T-helper 22 cell (primary cell): ENCODE data around the gene TAF13.
"Not testable (repeated sequence)": the region's sequence is repeated elsewhere in the genome, so short reads cannot be mapped to it uniquely, and the experiment has no call there.

ENCODE experiments used
- DNase-seq: peaks from one replicate; pipeline ENCODE4 v3.0.0-alpha.2; 2020; ENCODE audit warnings: low read depth

The TAF13 gene

DNA sequence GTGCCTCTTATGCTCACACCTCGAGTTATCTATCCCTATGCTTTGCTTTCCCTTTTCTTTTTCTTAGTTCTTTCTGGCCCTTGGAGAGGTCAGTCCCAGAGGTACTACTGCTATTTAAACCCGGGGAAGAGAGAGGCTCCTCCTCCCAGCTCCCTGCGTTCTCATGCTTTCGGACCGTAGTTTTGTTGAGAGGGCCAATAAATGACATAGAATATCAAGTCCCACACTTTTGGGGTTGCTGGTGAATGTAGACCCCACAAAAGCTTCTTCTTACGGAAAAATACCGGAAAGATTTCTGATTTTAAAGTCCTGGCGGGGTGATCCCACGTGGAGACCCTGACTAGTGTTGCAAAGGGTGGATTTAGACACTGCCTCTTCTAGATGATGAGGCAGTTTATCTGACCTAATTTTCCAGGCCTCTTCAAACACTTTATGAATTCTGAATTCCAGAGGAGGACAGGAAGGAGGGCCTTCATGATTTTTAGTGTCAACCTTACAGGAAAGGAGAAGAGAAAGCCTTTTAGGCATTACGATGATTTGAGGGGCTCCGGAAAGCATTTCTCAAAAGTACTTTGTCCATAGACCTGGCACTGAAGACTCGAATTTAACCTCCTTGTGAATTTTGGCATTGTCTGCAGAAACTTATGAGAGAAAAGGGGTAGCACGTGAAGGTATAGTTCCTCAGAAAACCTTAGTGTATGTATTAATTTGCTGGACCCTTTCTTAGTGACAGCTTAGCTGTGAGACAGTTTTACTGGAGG, 15.5 kb upstream of the TAF13 start:
- no peak for DNase-seq

DNA sequence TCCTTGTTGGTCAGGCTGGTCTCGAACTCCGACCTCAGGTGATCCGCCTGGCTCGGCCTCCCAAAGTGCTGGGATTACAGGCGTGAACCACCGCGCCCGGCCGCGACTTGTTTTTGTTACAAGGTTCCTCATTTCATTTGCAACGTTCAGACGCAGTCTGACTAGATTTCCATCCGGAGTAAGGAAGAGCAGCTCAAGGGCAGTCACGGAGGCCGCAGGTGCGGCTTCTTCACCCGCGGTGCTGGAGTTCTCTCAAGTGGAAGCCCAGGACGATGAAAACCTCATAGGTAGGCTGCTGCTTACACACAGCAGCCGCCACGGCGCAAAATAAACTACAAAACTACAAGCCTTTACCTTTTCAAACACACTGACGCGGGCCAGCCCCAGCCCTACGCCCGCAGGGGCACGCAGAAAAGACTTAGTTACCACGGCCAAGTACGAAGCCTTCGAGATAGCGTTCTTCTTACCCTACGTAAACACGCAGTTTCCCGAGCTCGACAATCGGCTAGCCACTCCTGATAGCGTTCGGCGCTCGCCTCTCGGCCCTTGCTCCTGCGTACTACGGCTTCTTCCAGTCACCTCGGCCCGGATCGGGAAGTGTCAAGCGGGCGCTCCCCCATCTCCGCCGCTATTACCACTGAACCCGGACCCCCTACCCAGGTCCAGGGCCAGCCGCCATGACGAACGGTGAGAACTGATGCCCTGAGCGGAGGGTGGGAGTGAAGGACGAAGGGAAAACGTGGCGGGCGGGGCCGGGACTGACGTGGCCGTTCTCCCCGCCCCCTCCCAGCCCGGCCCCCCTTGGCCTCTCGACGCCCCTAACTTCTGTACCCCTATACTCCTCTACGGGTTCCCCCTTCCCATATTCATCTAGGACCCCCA, 14.6 kb upstream of the TAF13 start, which contains the start of gene TMEM167B:
Gene TMEM167B, plus strand, starts transcription at position 569 of the 882 bp plus-strand sequence. Its CDS starts 109 bp downstream, at position 678.
- DNase-seq = peak; percentile 79

DNA sequence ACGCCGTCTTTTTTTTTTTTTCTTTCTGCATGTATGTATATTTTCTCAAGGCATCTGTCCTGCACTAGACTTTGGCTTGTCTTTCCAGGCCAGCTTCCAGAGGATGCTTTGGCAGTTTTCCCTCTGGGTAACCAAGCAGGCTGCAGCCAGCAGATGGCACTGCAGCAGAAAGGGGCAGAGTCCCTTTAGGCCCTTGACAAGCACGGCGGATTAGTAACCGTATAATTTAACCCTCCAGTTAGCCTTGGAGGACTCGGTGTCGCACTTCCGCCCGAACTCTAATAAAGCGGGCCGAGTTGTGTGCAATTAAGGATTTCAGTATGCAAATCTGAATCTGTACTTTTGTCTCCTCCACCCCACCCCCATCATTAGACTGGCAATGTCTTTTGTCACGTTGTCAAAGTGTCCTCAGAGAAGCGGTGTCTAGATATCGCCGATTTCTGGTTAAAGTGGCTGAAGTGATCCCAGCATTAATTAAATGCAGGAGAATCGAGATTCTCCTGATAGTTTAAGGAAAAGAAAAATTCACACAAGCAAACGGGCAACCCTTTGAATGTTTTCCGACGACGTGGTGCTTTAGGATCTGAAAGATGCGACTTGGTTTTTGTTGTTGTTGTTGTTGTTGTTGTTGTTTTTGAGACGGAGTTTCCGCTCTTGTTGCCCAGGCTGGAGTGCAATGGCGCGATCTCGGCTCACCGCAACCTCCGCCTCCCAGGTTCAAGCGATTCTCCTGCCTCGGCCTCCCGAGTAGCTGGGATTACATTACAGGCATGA, 13.6 kb upstream of the TAF13 start:
- no peak for DNase-seq

DNA sequence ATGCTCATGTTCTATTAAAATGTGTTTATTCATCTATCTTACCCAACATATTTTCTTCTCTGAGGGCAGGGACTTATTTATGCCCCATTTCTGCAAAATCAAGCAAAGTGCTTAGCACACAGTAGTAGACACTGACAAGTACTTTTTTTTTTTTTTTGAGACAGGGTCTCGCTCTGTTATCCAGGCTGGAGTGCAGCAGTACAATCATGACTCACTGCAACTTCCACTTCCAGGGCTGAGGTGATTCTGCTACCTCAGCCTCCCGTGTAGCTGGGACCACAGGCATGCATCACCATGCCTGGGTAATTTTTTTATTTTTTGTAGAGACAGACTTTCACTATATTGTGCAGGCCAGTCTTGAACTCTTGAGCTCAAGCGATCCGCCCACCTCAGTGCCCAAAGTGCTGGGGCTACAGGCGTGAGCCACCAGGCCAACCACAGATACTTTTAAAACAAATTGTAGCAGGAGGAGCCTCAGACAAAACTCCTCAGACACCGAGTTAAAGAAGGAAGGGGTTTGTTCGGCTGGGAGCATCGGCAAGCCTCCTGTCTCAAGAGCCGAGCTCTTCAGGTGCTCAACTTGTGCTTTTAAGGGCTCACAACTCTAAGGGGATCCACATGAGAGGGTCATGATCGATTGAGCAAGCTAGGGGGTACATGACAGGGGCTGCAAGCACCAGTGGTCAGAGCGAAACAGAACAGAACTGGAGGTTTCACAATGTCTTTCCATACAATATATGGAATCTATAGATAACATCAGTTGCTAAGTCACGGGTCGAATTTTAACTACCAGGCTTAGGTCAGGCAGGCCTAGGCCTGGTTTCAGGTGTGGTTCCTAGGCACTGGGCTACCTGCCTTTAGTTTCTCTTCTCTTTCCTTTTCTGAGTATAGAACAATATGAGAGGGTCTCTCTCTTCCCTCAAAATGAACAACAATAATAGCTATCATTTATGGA, 9.0 kb upstream of the TAF13 start:
- DNase-seq = no peak

DNA sequence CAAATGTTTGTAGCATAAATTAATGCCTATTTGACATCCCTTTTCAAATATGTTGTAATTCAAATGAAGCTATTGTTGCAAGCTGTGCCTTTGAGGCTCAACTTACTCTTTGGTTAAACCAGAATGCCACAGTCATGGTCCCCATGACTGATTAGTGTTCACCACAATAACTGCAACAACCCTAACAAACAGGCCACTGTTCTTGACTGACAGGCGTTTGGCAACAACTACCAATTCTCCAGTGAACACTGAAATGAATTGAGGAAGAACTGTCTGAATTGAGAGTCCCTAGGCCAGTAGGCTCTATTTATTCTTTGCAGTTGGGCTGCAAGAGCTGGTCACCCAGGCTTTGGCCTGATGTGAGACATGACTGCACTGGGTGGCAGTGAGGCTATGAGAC, 8.1 kb upstream of the TAF13 start:
- DNase-seq = no peak

DNA sequence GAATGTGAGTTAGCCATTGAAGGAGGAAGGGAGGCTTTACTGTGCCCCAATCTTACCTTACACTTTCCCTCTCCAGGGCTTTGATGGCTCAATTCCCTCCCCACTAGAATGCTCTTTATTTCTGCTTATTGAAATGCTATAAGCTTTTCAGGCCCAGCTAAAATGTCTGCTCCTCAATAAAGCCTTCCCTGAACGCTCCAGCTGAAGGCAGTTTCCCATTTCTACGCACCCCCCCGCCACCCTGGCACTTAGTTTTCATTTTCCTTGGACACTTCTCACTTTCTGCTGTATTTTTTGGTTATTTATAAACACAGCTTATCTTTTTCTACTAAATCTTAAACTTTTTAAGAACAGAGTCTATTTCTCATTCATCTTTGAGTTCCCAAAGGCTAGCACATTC, 7.7 kb upstream of the TAF13 start:
- DNase-seq = no peak

DNA sequence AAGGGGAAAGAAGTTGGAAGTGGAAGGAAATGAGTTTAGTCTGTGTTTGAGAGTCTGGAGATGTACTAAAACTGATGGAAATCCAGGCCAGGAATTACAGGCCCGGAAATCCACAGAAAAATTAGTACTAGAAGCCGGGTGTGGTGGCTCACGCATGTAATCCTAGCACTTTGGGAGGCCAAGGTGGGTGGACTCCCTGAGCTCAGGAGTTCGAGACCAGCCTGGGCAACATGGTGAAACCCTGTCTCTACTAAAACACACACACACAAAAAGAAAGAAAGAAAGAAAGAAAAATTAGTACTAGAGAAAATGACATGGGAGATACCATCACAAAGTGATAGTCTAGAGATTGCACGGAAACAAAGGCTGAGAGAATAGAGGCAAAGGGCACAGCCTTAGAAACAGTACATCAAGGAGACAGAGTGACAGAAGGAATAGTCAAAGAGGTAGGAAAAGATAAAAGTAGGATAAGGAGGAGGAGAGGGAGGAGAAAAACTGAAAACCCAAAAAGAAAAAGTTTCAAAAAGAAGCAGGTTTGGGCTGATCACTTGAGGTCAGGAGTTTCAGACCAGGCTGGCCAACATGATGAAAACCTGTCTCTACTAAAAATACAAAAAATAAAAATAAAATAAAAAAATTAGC, 4.8 kb upstream of the TAF13 start:
- DNase-seq = no peak

DNA sequence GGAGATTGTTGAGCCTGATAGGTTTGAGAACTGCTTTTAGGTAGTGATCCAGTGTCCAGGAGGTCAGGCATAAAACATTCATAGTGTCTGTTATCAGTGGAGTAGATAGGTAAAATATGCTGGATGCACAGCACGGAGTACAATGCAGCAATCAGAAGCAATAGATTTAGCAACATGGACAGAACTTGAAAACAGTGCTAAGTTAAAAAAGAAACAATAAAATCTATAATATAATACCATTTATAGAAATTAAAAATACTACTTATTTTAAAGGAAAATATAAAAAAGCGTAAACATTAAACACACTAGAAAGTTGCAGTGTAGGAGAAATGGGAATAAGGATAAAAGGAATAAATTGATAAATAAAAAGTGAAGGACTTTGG, 3.4 kb upstream of the TAF13 start:
- DNase-seq = no peak

DNA sequence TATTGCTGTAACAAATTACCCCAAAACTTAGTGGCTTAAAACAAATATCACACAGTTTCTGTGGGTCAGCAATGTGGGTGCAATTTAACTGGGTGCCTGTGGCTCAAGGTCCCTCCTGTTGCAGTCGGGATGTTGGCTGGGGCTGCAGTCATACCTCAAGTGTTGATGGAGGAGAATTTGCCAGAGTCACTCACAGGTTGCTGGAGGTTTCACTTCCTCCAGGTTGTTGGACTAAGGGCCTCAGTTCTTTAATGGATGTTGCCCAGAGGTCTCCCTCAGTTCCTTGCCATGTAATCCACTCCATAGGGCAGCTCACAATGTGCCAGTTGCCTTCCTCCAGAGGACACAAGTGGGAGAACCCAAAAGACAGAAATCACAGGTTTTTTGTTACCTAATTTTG, 2.5 kb upstream of the TAF13 start:
- no peak for DNase-seq

DNA sequence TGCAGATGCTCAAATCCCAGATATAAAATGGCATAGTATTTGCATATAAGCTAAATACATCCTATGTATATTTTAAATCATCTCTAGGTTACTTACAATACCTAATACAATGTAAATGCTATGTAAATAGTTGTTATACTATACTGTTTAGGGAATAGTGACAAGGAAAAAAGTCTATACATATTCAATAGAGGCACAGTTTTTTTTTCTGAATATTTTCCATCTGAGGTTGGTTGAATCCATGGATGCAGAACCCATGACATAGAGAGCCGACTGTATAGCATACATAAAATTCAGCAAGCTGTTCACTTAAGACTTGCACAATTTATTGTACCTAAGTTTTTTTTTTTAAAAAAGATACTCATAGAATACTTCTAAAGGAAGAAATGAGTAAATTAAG, 6.5 kb downstream of the TAF13 start:
- no peak for DNase-seq

DNA sequence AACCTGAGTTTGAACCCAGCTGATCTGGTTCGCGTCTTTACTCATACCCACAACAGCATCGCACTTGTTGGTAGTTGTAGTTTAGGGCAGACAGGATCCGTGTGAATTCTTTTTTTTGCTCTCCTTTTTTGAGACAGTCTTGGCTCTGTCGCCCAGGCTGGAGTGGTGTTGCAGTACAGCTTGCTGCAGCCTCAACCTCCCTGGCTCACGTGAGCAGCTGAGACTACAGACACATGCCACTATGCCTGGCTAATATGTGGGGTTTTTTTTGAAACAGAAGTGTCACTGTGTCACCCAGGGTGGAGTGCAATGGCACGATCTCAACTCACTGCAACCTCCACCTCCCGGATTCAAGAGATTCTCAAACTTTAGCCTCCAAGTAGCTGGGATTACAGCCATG, 7.9 kb downstream of the TAF13 start:
- DNase-seq = no peak

DNA sequence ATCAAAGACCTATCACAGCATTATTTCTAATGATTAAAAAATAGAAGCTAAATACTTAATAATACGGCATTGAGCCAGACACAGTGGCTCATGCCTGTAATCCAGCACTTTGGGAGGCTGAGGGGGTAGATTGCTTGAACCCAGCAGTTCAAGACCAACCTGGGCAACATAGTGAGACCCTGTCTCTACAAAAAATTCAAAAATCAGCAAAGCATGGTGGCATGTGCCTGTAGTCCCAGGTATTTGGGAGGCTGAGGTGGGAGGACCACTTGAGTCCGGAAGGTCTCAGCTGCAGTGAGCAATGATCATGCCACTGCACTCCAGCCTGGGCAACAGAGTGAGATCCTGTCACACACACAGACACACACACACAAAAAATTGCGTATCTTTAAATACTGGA, 10.7 kb downstream of the TAF13 start:
- DNase-seq = no peak

DNA sequence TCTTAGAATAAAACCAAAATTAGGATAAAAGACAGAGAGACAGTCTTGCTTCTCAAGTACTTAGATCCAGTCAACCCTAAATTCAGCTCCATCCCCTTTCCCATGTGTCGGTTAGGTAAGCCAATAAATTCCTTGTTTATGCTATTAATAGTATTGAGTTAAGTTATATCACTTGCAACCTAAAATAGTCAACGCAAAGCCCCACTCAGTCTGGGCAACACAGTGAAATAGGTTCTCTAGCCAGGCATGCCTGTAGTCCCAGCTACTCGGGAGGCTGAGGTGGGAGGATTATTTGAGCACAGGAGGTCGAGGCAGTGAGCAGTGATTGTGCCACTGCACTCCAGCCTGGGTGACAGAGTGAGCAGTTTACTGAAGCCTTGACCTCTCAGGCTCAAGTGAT, 14.6 kb downstream of the TAF13 start:
- no peak for DNase-seq

DNA sequence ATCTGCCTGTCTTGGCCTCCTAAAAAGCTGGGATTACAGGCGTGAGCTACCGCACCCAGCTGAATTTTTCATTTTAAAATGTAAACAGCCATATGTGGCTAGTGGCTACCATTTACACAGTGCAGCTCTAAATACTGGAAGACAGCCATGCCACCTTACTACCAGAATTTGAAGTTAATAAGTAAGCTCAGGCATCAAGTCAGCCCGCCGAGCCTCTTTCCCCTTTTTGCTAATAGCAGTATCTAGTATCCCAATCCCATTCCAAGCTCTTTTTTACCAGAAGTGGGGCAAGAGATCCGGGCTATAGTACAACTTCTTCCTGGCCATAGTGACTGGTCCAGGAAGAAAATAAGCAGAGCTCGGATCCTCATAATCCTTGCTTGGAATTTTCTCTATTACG, 15.1 kb downstream of the TAF13 start:
- no peak for DNase-seq

DNA sequence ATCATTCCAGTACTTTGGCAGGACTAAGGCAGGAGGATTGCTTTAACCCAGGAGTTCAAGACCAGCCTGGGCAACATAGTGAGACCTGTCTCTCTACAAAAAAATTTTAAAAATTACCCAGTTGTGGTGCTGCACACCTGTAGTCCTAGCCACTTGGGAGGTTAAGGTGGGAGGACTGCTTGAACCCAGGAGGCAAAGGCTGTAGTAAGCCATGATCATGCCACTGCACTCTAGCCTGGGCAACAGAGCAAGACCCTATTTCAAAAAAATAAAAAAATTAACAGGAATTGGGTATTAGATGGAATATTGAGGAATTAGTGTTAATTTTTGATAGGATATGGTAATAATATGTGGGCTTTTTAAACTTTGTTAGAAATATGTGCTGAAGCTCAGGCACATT, 16.8 kb downstream of the TAF13 start:
- DNase-seq = no peak

DNA sequence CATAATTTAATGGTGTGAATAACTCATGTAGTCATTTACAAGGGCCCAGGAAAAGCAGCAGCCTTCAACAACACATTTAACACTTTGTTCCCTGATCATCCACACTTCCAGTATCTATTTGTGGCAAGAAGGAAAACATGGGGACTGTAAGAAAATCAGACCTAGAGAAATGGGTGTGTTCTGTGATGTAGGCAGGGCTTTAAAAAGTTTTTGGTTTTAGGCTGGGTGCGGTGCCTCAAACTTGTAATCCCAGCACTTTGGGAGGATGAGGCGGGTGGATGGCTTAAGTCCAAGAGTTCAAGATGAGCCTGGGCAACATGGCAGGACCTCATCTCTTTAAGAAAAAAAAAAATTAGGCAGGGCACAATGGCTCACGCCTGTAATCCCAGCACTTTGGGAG, 19.7 kb downstream of the TAF13 start:
- no peak for DNase-seq

DNA sequence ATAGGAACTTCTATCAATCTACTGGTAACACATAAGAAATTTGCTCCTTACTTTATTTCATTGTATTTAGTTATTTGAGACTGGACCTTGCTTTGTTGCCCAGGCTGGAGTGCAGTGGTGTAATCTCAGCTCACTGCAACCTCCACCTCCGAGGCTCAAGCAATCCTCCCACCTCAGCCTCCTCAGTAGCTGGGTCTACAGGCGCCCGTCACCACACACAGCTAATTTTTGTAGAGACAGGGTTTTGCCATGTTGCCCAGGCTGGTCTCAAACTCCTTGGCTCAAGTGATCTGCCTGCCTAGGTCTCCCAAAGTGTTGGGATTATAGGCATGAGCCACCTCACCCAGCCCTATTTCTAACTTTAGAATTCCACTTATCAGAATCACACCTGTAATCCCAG, 23.7 kb downstream of the TAF13 start:
- not testable (repeated sequence) for DNase-seq

DNA sequence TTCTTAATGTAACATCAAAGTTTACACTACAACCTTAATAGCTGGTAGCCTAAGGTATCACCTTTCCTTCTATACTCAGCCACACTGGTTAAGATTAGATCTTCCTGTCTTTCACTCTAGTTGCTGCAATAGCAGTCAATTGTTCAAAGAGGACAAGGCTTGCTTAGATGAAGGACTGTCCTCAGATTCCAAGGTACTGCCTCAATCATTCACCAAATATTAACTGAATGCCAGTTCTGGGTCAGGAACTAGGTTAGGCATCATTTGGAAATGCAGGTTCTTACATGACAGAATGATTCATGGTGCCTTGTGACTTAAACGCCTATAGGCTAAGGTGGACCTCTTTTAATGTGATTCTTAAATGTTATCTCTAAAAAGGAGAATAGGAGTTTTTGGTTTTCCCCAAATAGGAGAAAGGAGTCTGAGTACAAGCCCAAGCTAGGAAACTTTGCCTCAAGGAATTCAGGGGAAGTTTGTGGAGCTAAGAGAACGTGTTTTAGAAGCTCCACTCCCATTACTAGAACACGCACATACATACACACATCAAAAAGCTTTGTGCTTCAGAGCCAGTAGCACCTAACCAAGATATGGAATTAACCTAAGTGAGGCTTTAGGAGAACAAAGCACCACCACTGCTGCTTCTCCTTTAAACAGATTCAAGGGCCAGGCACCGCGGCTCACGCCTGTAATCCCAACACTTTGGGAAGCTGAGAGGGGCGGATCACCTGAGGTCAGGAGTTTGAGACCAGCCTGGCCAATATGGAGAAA, 25.4 kb downstream of the TAF13 start:
- no peak for DNase-seq

DNA sequence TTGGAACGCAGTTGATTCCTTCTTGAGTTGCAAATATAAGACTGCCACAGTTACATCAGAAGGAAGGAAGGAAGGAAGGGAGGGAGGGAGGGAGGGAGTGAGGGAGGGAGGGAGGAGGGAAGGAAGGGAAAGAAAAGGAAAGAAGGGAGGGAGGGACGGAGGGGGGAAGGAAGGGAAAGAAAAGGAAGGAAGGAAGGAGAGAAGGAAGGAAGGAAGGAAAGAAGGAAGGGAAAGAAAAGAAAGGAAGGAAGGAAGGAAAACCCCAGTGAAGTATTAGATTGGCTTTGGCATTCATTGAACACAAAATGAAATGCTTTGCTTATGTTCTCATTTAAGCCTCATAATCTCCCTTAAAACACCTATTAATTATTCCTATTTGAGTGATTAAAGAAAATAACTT, 27.5 kb downstream of the TAF13 start:
- DNase-seq = no peak

DNA sequence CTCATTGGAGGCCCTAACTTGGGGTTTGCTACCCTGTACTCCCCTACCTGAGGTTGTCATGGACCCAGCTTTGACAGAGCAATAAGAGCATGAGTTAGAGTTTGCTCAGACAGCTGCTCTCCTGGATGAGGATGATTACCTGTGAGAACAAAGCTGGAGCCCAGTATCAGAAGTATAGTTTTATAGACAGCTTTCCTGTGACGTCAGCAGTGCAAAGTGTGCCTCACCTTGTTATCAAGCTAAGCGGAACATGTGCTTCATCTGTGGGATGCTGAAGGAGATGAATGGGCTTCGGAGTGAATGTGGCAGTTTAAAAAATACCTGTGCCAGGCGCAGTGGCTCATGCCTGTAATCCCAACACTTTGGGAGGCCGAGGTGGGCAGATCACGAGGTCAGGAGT, 28.5 kb downstream of the TAF13 start:
- DNase-seq = no peak
